Ovary (tissue), 9 donors: ENCODE results near the gene ZIM2. TPM values are rescaled to one million over a fixed set of nuclear protein-coding genes. Genes with fewer than 3 reads are reported as not detected.

Experiments used
- DNase-seq, 5 donors: peaks; one replicate each; pipeline ENCODE4 v3.0.0-alpha.2; 2019 to 2020
- H3K27ac ChIP-seq, 2 donors: fragments of 200-600 bp; one replicate each; pipeline versions ENCODE4 v1.5.1 to v1.8.0; 2019 to 2022
- H3K27me3 ChIP-seq: fragments of 200-600 bp; one replicate; pipeline ENCODE4 v1.8.0; 2022
- H3K36me3 ChIP-seq: fragments of 200-600 bp; sonication (generic); one replicate; pipeline ENCODE4 v1.5.1; 2019
- H3K4me1 ChIP-seq: one replicate; pipeline ENCODE4 v1.8.1; 2013; ENCODE audit warnings: mild to moderate bottlenecking, moderate library complexity; ENCODE audit not compliant: insufficient read depth
- H3K4me3 ChIP-seq: fragments of 200-600 bp; sonication (generic); one replicate; pipeline ENCODE4 v1.5.1; 2017
- H3K9me3 ChIP-seq, 2 donors: fragments of 200-600 bp in 1 of 2; sonication (generic) in 1 of 2; one replicate each; pipeline versions ENCODE4 v1.5.1 to v1.8.1; 2013 to 2019; ENCODE audit warnings: mild to moderate bottlenecking in 1 of 2, moderate library complexity in 1 of 2
- EP300 ChIP-seq: sonication (generic); formaldehyde crosslinking; IDR thresholded peaks from one replicate; pipeline ENCODE4 v1.6.1; 2017; ENCODE audit warnings: antibody characterized with exemption
- POLR2A ChIP-seq: fragments of 450-650 bp; IDR thresholded peaks from one replicate; pipeline ENCODE4 v1.6.1; 2017; ENCODE audit warnings: antibody characterized with exemption, mild to moderate bottlenecking, moderate library complexity
- WGBS, 3 donors: extraction: QIAGEN DNeasy Blood & Tissue Kit in 1 of 3; methylation state at CpG; one replicate each; pipeline versions ENCODE4 v1.1.5 to v1.1.7; 2013 to 2017; 5-methylcytosine and 5-hydroxymethylcytosine counted together
- intact Hi-C, 4 donors: fragments of 100-400 bp; cut with DNase I; formaldehyde crosslinking; loops; one replicate each; pipeline versions ENCODE4 v1.11.0 to v1.15.1; 2022 to 2023
- polyA plus RNA-seq, 2 donors: library from polyadenylated mRNA; stranded (reverse); fragments of 200-250 nt in 1 of 2; fragments of 350-450 nt in 1 of 2; fragmentation: Illumina TruSeq in 1 of 2; extraction: RNeasy Lipid Tissue Mini Kit (QIAGEN cat#74804) in 1 of 2; gene quantifications; one replicate each; pipeline ENCODE4 v1.2.3, GENCODE V29; 2013 to 2014
- total RNA-seq, 7 donors: library from RNA; depleted of rRNA in 2 of 7; stranded (reverse); fragments of >200 nt in 2 of 7; fragmentation: NEBNext Ultra II Directional in 3 of 7; extraction: Animal tissue kit (Norgen Biotek cat#: 25700) in 3 of 7; gene quantifications; one replicate each; pipeline versions ENCODE4 v1.1.0 to v1.2.4, GENCODE V29; 2016 to 2023
- TF ChIP-seq, protein P1 (sequence below), 3 donors: fragments of 450-650 bp in 2 of 3; fragments of 200-600 bp in 1 of 3; IDR thresholded peaks; one replicate each; pipeline versions ENCODE4 v1.5.1 to v1.8.0; 2016 to 2022; ENCODE audit warnings: antibody characterized with exemption in 3 of 3, mild to moderate bottlenecking in 1 of 3
- donor health status: DM: no; HTN: no; CAD: no; lungs with moderate emphysema.
- donor health status: DM: no; HTN: no; CAD: no.
- donor health status: Bipolar disorder and iron deficiency.
- donor health status: DM: yes; HTN: yes; CAD: no.
- donor health status: DM: no; HTN: no; CAD: no.
- donor health status: DM: yes; HTN: yes; CAD: no.

ZIM2 gene
- total and polyA plus RNA-seq, 9 donors, result 2.2 to 34.2 (median 19.3) TPM

DNA sequence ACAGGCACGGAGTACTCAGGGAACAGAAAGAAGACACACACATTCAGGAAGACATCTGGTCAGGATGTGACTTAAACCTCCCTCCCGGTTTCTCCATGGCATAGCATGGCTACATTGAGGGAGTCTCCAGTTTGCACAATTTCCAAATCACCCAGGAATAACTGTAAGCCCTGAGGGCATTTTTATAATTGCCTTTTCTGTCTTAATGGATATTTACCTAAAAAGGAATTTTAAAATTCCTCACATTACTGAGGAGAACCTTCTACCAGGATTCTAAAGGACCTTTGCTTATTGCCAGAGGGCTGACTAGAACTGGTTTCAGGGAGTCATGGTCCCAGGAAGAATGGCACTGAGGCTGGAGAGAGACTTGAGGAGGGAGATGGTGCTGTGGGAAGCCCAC, 21.4 kb downstream of the ZIM2 start:
- H3K27me3 ChIP-seq, result no peaks in the 10 kb centered on the region
- TF ChIP-seq, protein P1, sequence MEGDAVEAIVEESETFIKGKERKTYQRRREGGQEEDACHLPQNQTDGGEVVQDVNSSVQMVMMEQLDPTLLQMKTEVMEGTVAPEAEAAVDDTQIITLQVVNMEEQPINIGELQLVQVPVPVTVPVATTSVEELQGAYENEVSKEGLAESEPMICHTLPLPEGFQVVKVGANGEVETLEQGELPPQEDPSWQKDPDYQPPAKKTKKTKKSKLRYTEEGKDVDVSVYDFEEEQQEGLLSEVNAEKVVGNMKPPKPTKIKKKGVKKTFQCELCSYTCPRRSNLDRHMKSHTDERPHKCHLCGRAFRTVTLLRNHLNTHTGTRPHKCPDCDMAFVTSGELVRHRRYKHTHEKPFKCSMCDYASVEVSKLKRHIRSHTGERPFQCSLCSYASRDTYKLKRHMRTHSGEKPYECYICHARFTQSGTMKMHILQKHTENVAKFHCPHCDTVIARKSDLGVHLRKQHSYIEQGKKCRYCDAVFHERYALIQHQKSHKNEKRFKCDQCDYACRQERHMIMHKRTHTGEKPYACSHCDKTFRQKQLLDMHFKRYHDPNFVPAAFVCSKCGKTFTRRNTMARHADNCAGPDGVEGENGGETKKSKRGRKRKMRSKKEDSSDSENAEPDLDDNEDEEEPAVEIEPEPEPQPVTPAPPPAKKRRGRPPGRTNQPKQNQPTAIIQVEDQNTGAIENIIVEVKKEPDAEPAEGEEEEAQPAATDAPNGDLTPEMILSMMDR (IDR thresholded peaks at IDR 0.05), result no peak
- TF ChIP-seq POLR2A, result no peak
- no peak for TF ChIP-seq EP300
- 72 to 84% (median 81%) methylated on average over 2 of the region's 2 CpGs for WGBS, 3 donors
- H3K36me3 ChIP-seq, result no peaks in the 10 kb centered on the region
- peaks cover 2% of the 10 kb centered on the region for H3K4me1 ChIP-seq
- no peak for DNase-seq
- no peak overlapping the region for H3K27ac ChIP-seq
- H3K4me3 ChIP-seq, result no peak overlapping the region
- intact Hi-C loops, result no loop called here
- H3K9me3 ChIP-seq, result no peaks in the 10 kb centered on the region

DNA sequence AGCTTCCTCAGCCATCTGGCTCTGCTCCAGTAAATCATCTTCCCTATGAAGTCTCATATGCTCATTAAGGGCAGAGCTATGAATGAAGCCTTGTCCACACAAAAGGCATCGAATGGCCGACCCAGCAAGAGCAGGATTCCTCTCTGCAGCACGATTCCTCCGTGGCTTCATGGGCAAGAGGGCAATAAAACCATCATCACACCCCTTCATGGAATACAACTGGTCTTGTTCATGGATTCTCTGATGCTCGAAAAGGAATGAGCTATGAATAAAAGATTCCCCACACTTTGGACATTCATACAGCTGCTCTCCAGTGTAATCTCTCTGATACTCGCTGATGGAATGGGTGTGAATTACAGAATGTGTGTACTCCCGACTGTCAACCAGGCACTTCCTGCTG, 25.9 kb downstream of the ZIM2 start:
- H3K27me3 ChIP-seq, result no peaks in the 10 kb centered on the region
- 84 to 87% (median 85%) methylated on average over 7 of the region's 7 CpGs for WGBS, 3 donors

DNA sequence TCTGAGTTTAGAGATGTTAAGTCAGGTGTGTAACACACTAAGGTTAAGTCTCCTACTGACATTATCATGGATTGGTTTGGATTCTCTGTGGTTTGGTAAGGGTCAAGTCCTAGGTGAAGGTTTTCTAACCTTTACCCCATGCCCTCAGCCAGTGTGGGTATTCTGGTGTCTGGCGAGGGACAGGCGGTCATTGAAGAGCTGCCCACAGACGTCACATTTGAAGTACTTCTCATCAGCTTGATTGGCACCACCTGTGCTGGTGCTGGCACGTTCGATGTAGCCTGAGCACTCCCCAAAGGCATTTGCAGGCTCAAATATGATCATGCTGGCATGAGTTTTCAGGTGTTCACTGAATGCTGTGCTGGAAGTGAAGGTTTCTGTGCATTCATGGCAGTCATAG, 27.0 kb downstream of the ZIM2 start:
- H3K27me3 ChIP-seq, result no peaks in the 10 kb centered on the region
- H3K4me3 ChIP-seq, result no peak overlapping the region
- WGBS, 3 donors, result 67 to 87% (median 83%) methylated on average over 5 of the region's 5 CpGs
- no peak overlapping the region for H3K27ac ChIP-seq
- H3K4me1 ChIP-seq, result no peaks in the 10 kb centered on the region
- TF ChIP-seq EP300, result no peak
- TF ChIP-seq, protein P1 (IDR thresholded peaks at IDR 0.05), result no peak
- TF ChIP-seq POLR2A, result no peak
- intact Hi-C loops, result no loop called here
- DNase-seq, result no peak
- no peaks in the 10 kb centered on the region for H3K36me3 ChIP-seq
- H3K9me3 ChIP-seq, result no peaks in the 10 kb centered on the region

More for the DNA sequence above, 25.9 kb downstream of the ZIM2 start:
- Histone ChIP-seq H3K36me3 (no peaks in the 10 kb centered on the region), H3K9me3 (no peaks in the 10 kb centered on the region), H3K4me1 (no peaks in the 10 kb centered on the region), H3K4me3 (no peak overlapping the region), H3K27ac (no peak overlapping the region)
- TF ChIP-seq, protein P1 (IDR thresholded peaks at IDR 0.05), result no peak
- TF ChIP-seq EP300, result no peak
- TF ChIP-seq POLR2A, result no peak
- intact Hi-C loops, result no loop called here
- DNase-seq, result no peak

DNA sequence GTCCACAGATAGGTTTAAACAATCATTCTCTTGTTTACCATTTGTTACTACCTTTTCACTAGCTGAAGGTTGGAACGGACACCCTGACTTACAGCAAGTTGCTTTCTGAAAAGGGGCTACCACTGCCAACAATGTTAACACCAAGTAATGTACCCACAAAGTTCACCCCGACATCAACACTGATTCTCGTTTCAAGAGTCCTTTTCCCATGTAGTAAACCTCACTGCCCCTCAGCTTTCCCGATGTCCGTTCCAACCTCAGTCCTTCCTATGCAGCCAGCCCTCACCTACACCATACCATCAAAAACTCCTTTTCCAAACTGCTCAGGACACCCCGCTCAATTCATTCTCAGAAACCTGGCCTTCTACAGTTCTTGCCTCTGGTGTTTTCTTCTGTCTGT, 29.0 kb downstream of the ZIM2 start:
- 72 to 88% (median 86%) methylated on average over 6 of the region's 6 CpGs for WGBS, 3 donors
- H3K27me3 ChIP-seq, result no peaks in the 10 kb centered on the region
- H3K4me3 ChIP-seq, result no peak overlapping the region
- TF ChIP-seq, protein P1 (IDR thresholded peaks at IDR 0.05), result no peak
- TF ChIP-seq EP300, result no peak
- TF ChIP-seq POLR2A, result no peak
- H3K36me3 ChIP-seq, result no peaks in the 10 kb centered on the region
- no peaks in the 10 kb centered on the region for H3K9me3 ChIP-seq
- intact Hi-C loops, result no loop called here
- H3K4me1 ChIP-seq, result no peaks in the 10 kb centered on the region
- H3K27ac ChIP-seq, result no peak overlapping the region
- DNase-seq, result no peak
